B cell (primary cell): ENCODE results near the gene SDCCAG8. TPM values are rescaled to one million over a fixed set of nuclear protein-coding genes. Genes with fewer than 3 reads are reported as not detected.

Source experiments
- ATAC-seq: fragments of 200-7000 bp; cut with Tn5 transposase; one replicate; pipeline ENCODE4 v1.10.0; 2021; ENCODE audit warnings: low read depth, mild to moderate bottlenecking, moderate number of reproducible peaks, moderate library complexity
- CTCF ChIA-PET: fragments of 350-600 bp; sonication (Branson Sonifier 250); formaldehyde crosslinking; loops from one replicate; lab custom pipeline; 2021; ENCODE audit warnings: antibody characterized with exemption, inconsistent platforms; lab: Charles Lee
- POLR2A ChIA-PET: fragments of 350-600 bp; sonication (Branson Sonifier 250); formaldehyde crosslinking; loops from one replicate; lab custom pipeline; 2021; ENCODE audit warnings: antibody characterized with exemption; lab: Charles Lee
- DNase-seq: peaks from one replicate; pipeline ENCODE4 v3.0.0; 2013
- H2AFZ ChIP-seq: 2 replicates; pipeline ENCODE4 v1.6.1; 2012; ENCODE audit warnings: mild to moderate bottlenecking, low read depth, low read length; ENCODE audit not compliant: insufficient read depth, poor library complexity, severe bottlenecking
- H3K27ac ChIP-seq, 2 donors: 1 replicate in 1 of 2; 2 replicates in 1 of 2; pipeline ENCODE4 v1.5.1; 2012 to 2013; ENCODE audit warnings: low read length in 2 of 2, mild to moderate bottlenecking in 2 of 2, moderate library complexity in 1 of 2
- H3K27me3 ChIP-seq, 4 experiments: fragments of 200-600 bp in 1 of 4; sonication (generic) in 1 of 4; replicated peaks in 1 of 4; 1 replicate in 2 of 4; 2 replicates in 2 of 4; pipeline versions ENCODE4 v1.6.1 to v1.7.0; 2013 to 2016; ENCODE audit warnings: low read length in 3 of 4, mild to moderate bottlenecking in 2 of 4, mixed read lengths in 1 of 4, moderate library complexity in 1 of 4; ENCODE audit not compliant: insufficient read depth in 4 of 4, control insufficient read depth in 3 of 4; ENCODE audit errors: control extremely low read depth in 1 of 4
- H3K36me3 ChIP-seq, 2 experiments: replicated peaks in 1 of 2; 1 replicate in 1 of 2; 2 replicates in 1 of 2; pipeline versions ENCODE4 v1.6.1 to v1.7.1; 2013; ENCODE audit warnings: low read length in 1 of 2; ENCODE audit not compliant: insufficient read depth in 2 of 2, control insufficient read depth in 1 of 2; ENCODE audit errors: control extremely low read depth in 1 of 2, extremely low read depth in 1 of 2
- H3K4me1 ChIP-seq, 2 donors: fragments of 200-600 bp in 1 of 2; sonication (generic) in 1 of 2; 1 replicate in 1 of 2; 2 replicates in 1 of 2; pipeline versions ENCODE4 v1.5.1 to v1.6.1; 2013 to 2017; ENCODE audit warnings: low read length in 2 of 2; ENCODE audit not compliant: control insufficient read depth in 2 of 2, insufficient read depth in 2 of 2
- H3K4me2 ChIP-seq: replicated peaks from 2 replicates; pipeline ENCODE3; 2012; ENCODE audit warnings: mild to moderate bottlenecking, low read depth, low read length; ENCODE audit not compliant: poor library complexity, severe bottlenecking
- H3K4me3 ChIP-seq, 5 experiments: fragments of 200-600 bp in 1 of 5; sonication (generic) in 1 of 5; 1 replicate in 3 of 5; 2 replicates in 2 of 5; pipeline versions ENCODE4 v1.5.1 to v1.7.0; 2011 to 2016; ENCODE audit warnings: low read length in 4 of 5, mild to moderate bottlenecking in 4 of 5, low read depth in 2 of 5, control low read depth in 1 of 5, moderate library complexity in 1 of 5; ENCODE audit not compliant: insufficient read depth in 1 of 5; ENCODE audit errors: control extremely low read depth in 1 of 5, extremely low read depth in 1 of 5
- H3K79me2 ChIP-seq: fragments of 200-600 bp; sonication (generic); one replicate; pipeline ENCODE4 v1.6.0; 2016; ENCODE audit warnings: low read length; ENCODE audit not compliant: control insufficient read depth, insufficient read depth
- H3K9ac ChIP-seq: fragments of 200-600 bp; sonication (generic); 2 replicates; pipeline ENCODE4 v1.6.1; 2017; ENCODE audit warnings: mild to moderate bottlenecking, low read length, moderate library complexity
- H3K9me3 ChIP-seq, 3 donors: one replicate each; pipeline versions ENCODE4 v1.6.1 to v1.7.1; 2013; ENCODE audit warnings: low read length in 2 of 3; ENCODE audit not compliant: control insufficient read depth in 2 of 3, insufficient read depth in 1 of 3; ENCODE audit errors: control extremely low read depth in 1 of 3
- H4K20me1 ChIP-seq: 2 replicates; pipeline ENCODE4 v1.6.0; 2012; ENCODE audit warnings: mild to moderate bottlenecking, low read length; ENCODE audit not compliant: insufficient read depth, control insufficient read depth, poor library complexity, severe bottlenecking
- H3K27ac Mint-ChIP-seq: one replicate; pipeline ENCODE4 v1.8.0; 2021; ENCODE audit warnings: mixed read lengths
- H3K27me3 Mint-ChIP-seq: one replicate; pipeline ENCODE4 v1.8.0; 2021; ENCODE audit warnings: mixed read lengths
- H3K4me1 Mint-ChIP-seq: one replicate; pipeline ENCODE4 v1.8.0; 2021; ENCODE audit warnings: mixed read lengths
- H3K4me3 Mint-ChIP-seq: one replicate; pipeline ENCODE4 v1.8.0; 2021; ENCODE audit warnings: mixed read lengths
- H3K9me3 Mint-ChIP-seq: one replicate; pipeline ENCODE4 v1.8.0; 2022; ENCODE audit warnings: mixed read lengths; ENCODE audit not compliant: insufficient read depth
- CTCF ChIP-seq: fragments of 200-600 bp; IDR thresholded peaks from one replicate; pipeline ENCODE4 v1.8.0; 2022; ENCODE audit warnings: antibody characterized with exemption, mild to moderate bottlenecking
- EZH2 ChIP-seq: IDR thresholded peaks from 2 replicates; pipeline ENCODE4 v1.6.1; 2012; ENCODE audit warnings: borderline replicate concordance, low read depth, mild to moderate bottlenecking, moderate library complexity, low read length; ENCODE audit not compliant: insufficient read depth, poor library complexity, severe bottlenecking
- WGBS: methylation state at CpG from one replicate; pipeline ENCODE4 v1.1.5; 2013; ENCODE audit warnings: missing lambda C conversion rate; ENCODE audit not compliant: insufficient coverage; 5-methylcytosine and 5-hydroxymethylcytosine counted together
- intact Hi-C: fragments of 100-400 bp; cut with micrococcal nuclease; formaldehyde crosslinking; loops from one replicate; pipeline ENCODE4 v1.10.0; 2022
- polyA plus RNA-seq: library from polyadenylated mRNA; depleted of rRNA; stranded (reverse); fragments of >200 nt; gene quantifications from 2 replicates; pipeline ENCODE4 v1.2.3, GENCODE V29; 2012
- total RNA-seq, 2 donors: library from RNA; stranded (reverse); fragments of 120-200 nt in 1 of 2; gene quantifications; 1 replicate in 1 of 2; 2 replicates in 1 of 2; pipeline versions ENCODE4 v1.2.3 to v1.2.4, GENCODE V29; 2013 to 2022

SDCCAG8 gene
- total and polyA plus RNA-seq, 2 donors (not counting 1 experiment from before 2014, with no cell fraction given) = 37.1 to 60.7 TPM

- H3K4me3 Mint-ChIP-seq = peak overlapping the region; percentile 24
- no peak overlapping the region for H3K27ac Mint-ChIP-seq
- H3K4me1 Mint-ChIP-seq = peaks cover 22% of the 10 kb centered on the region
Measured at GRCh38 chr1:243452092-243452491, 196.3 kb downstream of the SDCCAG8 start.

DNA sequence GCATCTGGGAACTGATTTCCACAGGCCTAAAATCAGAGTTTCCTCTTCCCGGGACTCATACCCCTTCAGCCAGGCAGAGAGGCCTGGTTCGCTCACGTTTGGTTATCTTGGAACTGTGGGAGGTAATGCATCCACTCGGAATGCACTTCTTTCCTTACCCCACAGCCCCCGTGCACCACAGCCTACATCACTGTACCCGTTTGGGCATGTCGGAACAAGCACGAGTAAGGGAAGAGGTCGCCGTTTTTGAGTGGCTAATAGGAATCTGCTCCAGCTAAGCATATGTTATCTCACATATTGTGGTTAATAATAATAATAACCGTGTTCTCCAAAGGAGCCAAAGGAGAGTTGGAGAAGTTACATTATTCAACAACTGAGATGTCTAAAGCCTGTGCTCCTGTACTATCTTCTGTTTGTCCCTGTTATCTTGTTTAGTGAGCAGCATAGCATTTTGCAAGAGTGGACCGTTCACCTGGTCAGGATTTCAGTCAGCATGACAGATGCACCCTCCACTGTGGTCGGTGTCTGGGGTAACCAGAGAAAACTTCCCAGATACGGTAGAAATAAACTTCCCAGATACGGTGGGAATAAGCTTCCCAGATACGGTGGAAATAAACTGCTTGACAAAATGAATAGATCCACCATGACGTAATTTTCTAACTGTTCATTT is 198.6 kb downstream of the SDCCAG8 start:
- H3K9me3 ChIP-seq = no peaks in the 10 kb centered on the region
- no peak overlapping the region for H3K4me3 Mint-ChIP-seq
- no peak for ATAC-seq
- intact Hi-C loops = no loop called here
- H4K20me1 ChIP-seq = no peaks in the 10 kb centered on the region
- H3K27me3 Mint-ChIP-seq = no peaks in the 10 kb centered on the region
- no peak overlapping the region for H3K4me3 ChIP-seq
- H3K79me2 ChIP-seq = no peaks in the 10 kb centered on the region
- peaks cover 24% of the 10 kb centered on the region for H3K4me1 Mint-ChIP-seq
- H3K9ac ChIP-seq = no peak overlapping the region
- no peaks in the 10 kb centered on the region for H3K36me3 ChIP-seq
- H3K27me3 ChIP-seq = no peaks in the 10 kb centered on the region
- CTCF ChIA-PET = no interaction called here
- H3K4me2 ChIP-seq = no peak overlapping the region
- H3K9me3 Mint-ChIP-seq = no peaks in the 10 kb centered on the region
- TF ChIP-seq EZH2 = no peak
- no peak for TF ChIP-seq CTCF
- WGBS = 100% methylated on average over 2 of the region's 17 CpGs
- POLR2A ChIA-PET = no interaction called here
- H3K27ac ChIP-seq = no peak overlapping the region
- H3K27ac Mint-ChIP-seq = no peak overlapping the region
- peaks cover 16 to 19% of the 10 kb centered on the region in 2 donors for H3K4me1 ChIP-seq
- no peak for DNase-seq
- no peak overlapping the region for H2AFZ ChIP-seq

More at GRCh38 chr1:243452092-243452491, 196.3 kb downstream of the SDCCAG8 start:
- intact Hi-C loops = no loop called here
- DNase-seq = peak; percentile 36
- H2AFZ ChIP-seq = no peak overlapping the region
- no peaks in the 10 kb centered on the region for H3K79me2 ChIP-seq
- no peak overlapping the region for H3K4me3 ChIP-seq
- no peaks in the 10 kb centered on the region for H3K27me3 Mint-ChIP-seq
- ChIA-PET CTCF (no interaction called here), POLR2A (interaction anchor here (0.7 kb wide), 2 partner anchors 341 to 1519 kb away, joined by 3 read pairs; no protein-coding TSS in a partner anchor)
- peaks cover 6 to 17% of the 10 kb centered on the region in 2 donors for H3K4me1 ChIP-seq
- no peaks in the 10 kb centered on the region for H3K36me3 ChIP-seq
- no peaks in the 10 kb centered on the region for H4K20me1 ChIP-seq
- no peak for TF ChIP-seq EZH2
- H3K9me3 Mint-ChIP-seq = no peaks in the 10 kb centered on the region
- H3K4me2 ChIP-seq = no peak overlapping the region
- peak; percentile 57 for ATAC-seq
- 89% methylated on average over 1 of the region's 2 CpGs for WGBS
- no peak overlapping the region for H3K9ac ChIP-seq
- H3K9me3 ChIP-seq = no peaks in the 10 kb centered on the region
- H3K27ac ChIP-seq = no peak overlapping the region
- H3K27me3 ChIP-seq = no peaks in the 10 kb centered on the region
